ENCODE data around the gene MPP3. TPM values are rescaled to one million over a fixed set of nuclear protein-coding genes. Genes with fewer than 3 reads are reported as not detected.

The MPP3 gene
- total RNA-seq, 2 experiments from 2014 or later: not detected

DNA sequence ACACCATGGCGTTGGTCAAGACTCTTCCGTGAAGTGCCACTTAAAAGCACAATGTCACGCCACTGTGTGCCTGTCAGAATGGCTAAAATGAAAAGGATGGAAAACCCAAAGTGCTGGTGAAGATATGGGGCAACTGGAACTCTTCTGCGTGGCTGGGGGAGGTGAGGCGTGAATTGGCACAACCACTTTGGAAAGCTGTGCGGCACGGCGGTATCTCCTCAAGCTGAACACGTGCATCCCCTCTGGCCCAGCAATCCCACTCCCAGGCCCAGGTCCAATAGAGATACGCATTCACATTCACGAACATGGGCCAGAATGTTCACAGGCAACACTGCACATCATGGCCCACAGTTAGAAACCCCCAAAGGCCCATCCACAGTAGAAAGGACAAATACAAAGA is 63.1 kb downstream of the MPP3 start:
- H3K9me3 Mint-ChIP-seq: no peaks in the 10 kb centered on the region
- CTCF ChIA-PET: interaction anchor here (1.0 to 2.3 kb wide), 2 partner anchors 12 to 76 kb away, joined by 3 to 6 read pairs; no protein-coding TSS in a partner anchor
- DNase-seq: no peak
- no peak overlapping the region for H3K4me3 Mint-ChIP-seq
- POLR2A ChIA-PET: no interaction called here
- H3K36me3 Mint-ChIP-seq (ENCODE audit: low read depth): peaks cover 3% of the 10 kb centered on the region
- H3K27me3 Mint-ChIP-seq: peaks cover 3% of the 10 kb centered on the region
- H3K4me1 Mint-ChIP-seq: peaks cover 4% of the 10 kb centered on the region
- no peak overlapping the region for H3K27ac Mint-ChIP-seq

DNA sequence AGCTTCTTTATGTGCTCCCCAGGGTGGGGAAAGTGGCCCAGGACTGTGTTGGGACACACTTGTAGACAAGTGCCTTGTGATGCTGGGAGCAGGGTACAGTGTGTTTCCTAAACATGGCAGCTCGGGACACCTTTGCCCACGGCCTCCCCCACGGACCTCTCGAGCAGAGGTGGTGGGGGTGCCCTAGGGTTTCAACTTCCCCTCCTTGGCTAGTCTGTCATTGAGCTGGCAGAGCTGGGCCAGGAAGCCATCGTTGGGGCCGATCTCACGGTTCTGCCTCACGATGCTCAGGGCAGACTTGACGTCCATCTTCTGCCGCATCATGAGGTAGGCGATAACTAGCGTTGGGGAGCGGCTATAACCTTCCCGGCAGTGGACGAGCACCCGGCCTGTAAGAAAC is 63.5 kb downstream of the MPP3 start:
- H3K27me3 Mint-ChIP-seq: peaks cover 3% of the 10 kb centered on the region
- peaks cover 3% of the 10 kb centered on the region for H3K36me3 Mint-ChIP-seq (ENCODE audit: low read depth)
- ChIA-PET POLR2A (no interaction called here), CTCF (interaction anchor here (1.0 to 2.3 kb wide), 2 partner anchors 11 to 77 kb away, joined by 3 to 6 read pairs; no protein-coding TSS in a partner anchor)
- no peak overlapping the region for H3K4me3 Mint-ChIP-seq
- no peaks in the 10 kb centered on the region for H3K9me3 Mint-ChIP-seq
- H3K27ac Mint-ChIP-seq: no peak overlapping the region
- H3K4me1 Mint-ChIP-seq: peaks cover 4% of the 10 kb centered on the region
- DNase-seq: no peak

DNA sequence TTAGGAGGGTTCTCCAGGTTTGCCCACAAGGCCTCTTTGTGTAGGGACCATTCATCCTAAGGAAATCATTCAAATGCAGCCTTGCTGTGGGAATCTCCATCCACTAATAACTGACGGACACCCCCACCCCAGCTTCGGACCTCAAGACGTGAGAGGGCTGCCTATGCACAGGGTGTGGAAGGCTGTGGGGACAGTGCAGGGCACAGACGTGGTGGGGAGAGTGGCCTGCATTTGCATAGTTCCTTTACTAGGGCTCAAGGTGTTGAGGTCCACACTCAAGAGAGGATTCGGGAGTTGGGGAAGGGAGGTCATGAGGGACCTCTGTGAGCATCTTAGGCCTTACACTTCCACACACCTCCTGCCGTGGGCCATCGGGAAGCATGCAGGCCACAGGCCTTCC is 64.0 kb downstream of the MPP3 start:
- H3K27ac Mint-ChIP-seq: no peak overlapping the region
- peaks cover 3% of the 10 kb centered on the region for H3K36me3 Mint-ChIP-seq (ENCODE audit: low read depth)
- H3K4me3 Mint-ChIP-seq: no peak overlapping the region
- POLR2A ChIA-PET: no interaction called here
- H3K4me1 Mint-ChIP-seq: peaks cover 4% of the 10 kb centered on the region
- CTCF ChIA-PET: interaction anchor here (1.0 to 2.3 kb wide), 2 partner anchors 11 to 77 kb away, joined by 3 to 6 read pairs; no protein-coding TSS in a partner anchor
- DNase-seq: no peak
- peaks cover 3% of the 10 kb centered on the region for H3K27me3 Mint-ChIP-seq
- H3K9me3 Mint-ChIP-seq: no peaks in the 10 kb centered on the region

DNA sequence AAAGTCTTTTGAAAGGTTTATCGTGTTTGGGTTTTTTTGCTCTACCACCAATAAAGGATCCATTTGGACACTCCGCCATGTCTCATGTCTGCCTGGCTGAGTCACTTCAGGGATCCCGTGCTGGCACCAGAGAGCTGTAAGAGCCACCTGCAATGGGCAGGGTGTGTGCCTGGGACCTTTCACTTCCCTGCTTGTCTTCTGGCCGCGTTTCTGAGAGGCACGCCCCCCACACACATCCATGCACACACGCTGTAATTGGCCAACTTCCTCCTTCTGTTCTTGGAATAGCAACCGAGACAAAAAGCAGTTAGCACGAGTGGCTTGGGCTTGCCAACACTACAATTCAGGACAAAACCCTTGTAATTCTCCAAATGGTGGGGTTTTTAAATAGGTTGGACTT is 64.6 kb downstream of the MPP3 start:
- POLR2A ChIA-PET: no interaction called here
- H3K27me3 Mint-ChIP-seq: peaks cover 7% of the 10 kb centered on the region
- CTCF ChIA-PET: interaction anchor here (0.6 to 1.6 kb wide), 2 partner anchors 70 to 554 kb away, joined by 3 to 4 read pairs; no protein-coding TSS in a partner anchor
- no peak overlapping the region for H3K27ac Mint-ChIP-seq
- no peaks in the 10 kb centered on the region for H3K9me3 Mint-ChIP-seq
- no peaks in the 10 kb centered on the region for H3K36me3 Mint-ChIP-seq (ENCODE audit: low read depth)
- no peak for DNase-seq
- H3K4me3 Mint-ChIP-seq: no peak overlapping the region
- H3K4me1 Mint-ChIP-seq: peaks cover 2% of the 10 kb centered on the region

- ChIA-PET CTCF (interaction anchor here (0.6 to 2.9 kb wide), 9 partner anchors 12 to 553 kb away, joined by 3 to 12 read pairs (median 4); no protein-coding TSS in a partner anchor), POLR2A (no interaction called here)
- H3K36me3 Mint-ChIP-seq (ENCODE audit: low read depth): no peaks in the 10 kb centered on the region
- no peaks in the 10 kb centered on the region for H3K4me1 Mint-ChIP-seq
- H3K27ac Mint-ChIP-seq: no peak overlapping the region
- no peak overlapping the region for H3K4me3 Mint-ChIP-seq
- peaks cover 7% of the 10 kb centered on the region for H3K27me3 Mint-ChIP-seq
- no peaks in the 10 kb centered on the region for H3K9me3 Mint-ChIP-seq
- DNase-seq: no peak
Measured at GRCh38 chr17:43767713-43768059, 65.3 kb downstream of the MPP3 start.

DNA sequence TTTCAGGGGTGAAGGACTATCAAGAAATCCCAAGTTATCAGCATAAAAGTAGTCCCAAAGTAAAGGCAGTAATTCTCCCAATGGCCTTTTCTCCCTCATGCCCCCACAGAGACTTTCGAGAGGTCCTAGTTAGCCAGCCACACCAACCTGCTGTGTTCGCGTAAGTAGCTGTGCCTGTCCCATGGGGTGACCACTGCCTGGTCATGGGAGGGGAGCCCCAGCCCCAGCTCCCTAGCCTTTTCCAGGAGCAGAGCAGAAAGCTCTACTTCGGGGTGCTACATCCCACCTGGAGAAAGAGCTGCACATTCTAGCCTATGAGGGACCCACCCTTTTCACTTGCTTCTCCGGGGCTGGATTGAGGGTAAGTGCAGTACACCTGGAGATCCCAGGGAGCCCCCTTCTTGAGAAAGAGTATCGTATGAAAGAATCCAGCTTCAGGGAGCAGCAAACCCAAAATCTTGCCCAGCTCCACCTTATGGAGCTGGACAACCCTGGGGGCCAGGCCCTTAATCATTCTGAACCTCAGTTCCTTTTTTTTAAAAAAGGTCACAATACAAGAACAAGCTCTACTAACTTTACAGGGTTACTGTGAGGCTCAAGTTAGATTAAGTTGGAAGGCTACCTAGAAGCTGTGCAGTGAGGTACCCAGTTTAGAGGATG is 65.8 kb downstream of the MPP3 start:
- POLR2A ChIA-PET: no interaction called here
- no peak for DNase-seq
- Mint-ChIP-seq H3K36me3 (ENCODE audit: low read depth) (no peaks in the 10 kb centered on the region), H3K27ac (no peak overlapping the region), H3K9me3 (no peaks in the 10 kb centered on the region), H3K4me1 (no peaks in the 10 kb centered on the region), H3K4me3 (no peak overlapping the region), H3K27me3 (peaks cover 7% of the 10 kb centered on the region)
- CTCF ChIA-PET: interaction anchor here (0.9 to 2.9 kb wide), 9 partner anchors 8 to 190 kb away, joined by 3 to 12 read pairs (median 4); no protein-coding TSS in a partner anchor

DNA sequence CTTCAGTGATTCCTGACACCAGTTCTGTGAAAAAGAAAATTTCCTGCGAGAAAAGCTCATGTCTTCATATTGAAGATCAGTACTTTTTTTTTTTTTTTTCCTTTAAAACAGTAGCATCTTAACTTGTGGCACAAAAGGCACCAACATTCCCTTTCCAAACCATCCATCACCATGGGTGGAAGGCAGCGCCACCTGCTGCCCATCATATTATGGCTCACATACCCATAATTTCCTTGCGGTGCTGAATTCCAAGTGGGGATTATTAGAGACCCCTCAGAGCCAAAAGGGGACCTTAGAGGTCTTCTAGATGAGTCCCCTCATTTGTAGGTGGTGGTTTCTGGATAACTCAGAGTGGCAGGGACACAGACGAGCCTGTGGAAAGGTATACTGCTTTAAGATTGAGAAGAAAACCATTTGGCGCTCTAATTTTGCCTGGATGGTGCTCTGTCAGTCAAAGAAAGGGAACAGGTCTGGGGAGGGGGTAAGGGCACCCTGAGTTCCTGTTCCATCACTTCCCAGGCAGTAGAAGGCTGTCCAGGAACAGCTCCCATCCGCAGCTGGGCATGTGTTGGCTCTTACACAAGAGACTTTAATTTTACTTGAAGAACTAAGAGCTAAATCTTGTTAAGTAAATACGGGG is 66.4 kb downstream of the MPP3 start:
- H3K27ac Mint-ChIP-seq: no peak overlapping the region
- no peaks in the 10 kb centered on the region for H3K4me1 Mint-ChIP-seq
- no peaks in the 10 kb centered on the region for H3K9me3 Mint-ChIP-seq
- H3K36me3 Mint-ChIP-seq (ENCODE audit: low read depth): no peaks in the 10 kb centered on the region
- no peak overlapping the region for H3K4me3 Mint-ChIP-seq
- H3K27me3 Mint-ChIP-seq: peaks cover 7% of the 10 kb centered on the region
- DNase-seq: peak; percentile 57
- ChIA-PET POLR2A (no interaction called here), CTCF (interaction anchor here (0.7 to 2.9 kb wide), 13 partner anchors 8 to 190 kb away, joined by 3 to 12 read pairs (median 4); no protein-coding TSS in a partner anchor)

DNA sequence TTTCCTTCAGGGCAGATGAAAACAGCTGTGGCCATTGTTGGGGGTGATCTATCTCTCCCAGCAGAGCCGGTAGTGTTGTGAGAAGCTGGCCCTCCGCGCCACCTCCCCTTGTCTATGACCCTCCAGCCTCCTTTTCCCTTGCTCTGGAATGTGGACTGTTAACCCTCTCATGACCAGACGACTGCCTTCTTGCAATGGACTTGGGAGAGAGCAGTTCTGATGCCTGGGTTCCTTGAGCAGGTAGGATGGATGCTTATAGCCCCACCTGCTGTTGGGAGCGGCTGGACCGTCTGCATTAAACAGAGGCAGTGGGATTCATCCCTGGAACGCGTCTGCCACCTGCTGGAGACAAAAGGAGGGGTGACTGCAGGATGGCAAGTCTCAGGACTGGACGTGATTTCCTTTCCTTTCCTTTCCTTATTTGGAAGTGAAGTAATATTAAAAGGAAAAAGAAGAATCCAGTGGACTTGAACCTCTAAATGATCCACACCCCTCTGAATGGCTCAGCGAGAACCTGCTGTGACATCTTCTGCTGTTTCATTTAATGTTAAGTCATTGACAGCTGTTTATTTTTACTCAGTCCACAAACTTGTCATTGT is 72.6 kb downstream of the MPP3 start:
- peak; percentile 94 for DNase-seq
- POLR2A ChIA-PET: interaction anchor here (0.5 kb wide), 1 partner anchor 67 kb away, joined by 4 read pairs; no protein-coding TSS in a partner anchor
- peaks cover 23% of the 10 kb centered on the region for H3K27me3 Mint-ChIP-seq
- H3K4me3 Mint-ChIP-seq: no peak overlapping the region
- no peaks in the 10 kb centered on the region for H3K36me3 Mint-ChIP-seq (ENCODE audit: low read depth)
- H3K9me3 Mint-ChIP-seq: no peaks in the 10 kb centered on the region
- no peak overlapping the region for H3K27ac Mint-ChIP-seq
- CTCF ChIA-PET: interaction anchor here (0.6 to 8.9 kb wide), 13 partner anchors 11 to 1014 kb away, joined by 3 to 135 read pairs (median 4); no protein-coding TSS in a partner anchor
- peaks cover 3% of the 10 kb centered on the region for H3K4me1 Mint-ChIP-seq

GRCh38 chr17:43759836-43760235 is 73.1 kb downstream of the MPP3 start:
- CTCF ChIA-PET: interaction anchor here (0.6 to 8.9 kb wide), 8 partner anchors 10 to 184 kb away, joined by 3 to 135 read pairs (median 4); no protein-coding TSS in a partner anchor

DNA sequence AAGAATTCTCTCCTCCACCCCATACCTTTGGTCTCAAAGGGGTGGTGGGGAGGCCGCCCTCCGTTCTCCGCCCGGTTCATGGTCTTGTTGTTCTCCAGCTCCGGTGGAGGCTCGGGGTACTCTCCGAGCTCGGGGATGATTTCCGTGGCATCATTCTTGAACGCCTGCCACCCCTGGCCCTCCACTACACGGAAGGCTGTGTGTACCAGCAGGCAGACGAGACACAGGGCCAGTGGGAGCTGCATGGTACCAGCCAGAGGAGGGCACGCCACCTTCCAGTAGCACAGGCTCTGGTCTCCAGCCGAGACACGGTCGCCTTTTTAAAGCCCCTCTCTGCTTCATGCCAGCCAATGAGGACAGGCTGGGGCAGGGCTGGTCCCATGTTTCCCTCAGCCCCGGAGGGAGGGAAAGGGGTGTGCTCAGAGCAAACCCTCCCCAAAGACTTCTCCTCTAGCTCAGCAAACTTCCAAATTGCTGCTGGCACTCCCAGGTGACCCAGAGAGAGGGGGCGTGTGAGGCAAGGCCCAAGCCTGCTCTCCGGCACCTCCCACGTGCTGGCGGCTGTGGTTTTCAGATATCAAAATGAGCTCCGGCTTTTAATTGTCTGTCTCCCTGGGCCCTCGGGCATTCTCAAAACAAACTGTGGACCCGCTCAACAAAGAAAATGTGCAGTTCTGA is 74.3 kb downstream of the MPP3 start, which contains the start of gene SOST:
Gene SOST (minus strand): TSS at position 295 of the 678 bp plus-strand sequence. CDS start 50 bp downstream, at position 245.
- no peak within 1 kb of the TSS for H3K4me3 Mint-ChIP-seq
- H3K4me1 Mint-ChIP-seq: peaks cover 3% of the 10 kb centered on the region
- H3K36me3 Mint-ChIP-seq (ENCODE audit: low read depth): no peaks in the 10 kb centered on the region
- ChIA-PET CTCF (interaction anchor here (1.0 to 8.9 kb wide), 4 partner anchors 11 to 182 kb away, joined by 3 to 135 read pairs (median 8); no protein-coding TSS in a partner anchor), POLR2A (interaction anchor here (0.5 kb wide), 1 partner anchor 76 kb away, joined by 3 read pairs; no protein-coding TSS in a partner anchor)
- no peaks in the 10 kb centered on the region for H3K9me3 Mint-ChIP-seq
- no peak within 1 kb of the TSS for H3K27ac Mint-ChIP-seq
- peaks cover 28% of the 10 kb centered on the region for H3K27me3 Mint-ChIP-seq
- no peak for DNase-seq

More at GRCh38 chr17:43759836-43760235, 73.1 kb downstream of the MPP3 start:
- no peak for DNase-seq
- POLR2A ChIA-PET: no interaction called here
- Mint-ChIP-seq H3K36me3 (ENCODE audit: low read depth) (no peaks in the 10 kb centered on the region), H3K9me3 (no peaks in the 10 kb centered on the region), H3K4me3 (no peak overlapping the region), H3K27ac (no peak overlapping the region), H3K4me1 (peaks cover 3% of the 10 kb centered on the region), H3K27me3 (peaks cover 20% of the 10 kb centered on the region)

DNA sequence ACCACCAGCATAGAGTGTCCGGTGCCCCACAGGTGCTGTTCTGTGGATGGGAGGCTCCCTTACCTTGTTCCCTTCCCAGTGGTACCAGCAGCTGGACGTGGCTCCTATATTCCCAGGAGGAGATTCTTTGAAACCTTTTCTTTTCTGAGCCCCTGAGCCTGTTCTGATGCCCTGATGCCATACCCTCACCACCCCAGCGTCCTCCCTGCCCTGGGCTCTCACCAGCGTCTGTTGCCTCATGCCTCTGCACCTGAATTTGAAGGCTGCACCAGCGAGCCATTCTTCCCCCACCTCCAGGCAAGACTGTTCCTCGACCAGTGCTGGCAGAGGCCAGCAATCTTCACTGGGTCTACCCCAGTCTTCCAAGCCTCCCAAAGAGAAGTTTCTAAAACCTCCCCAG is 74.9 kb downstream of the MPP3 start:
- Mint-ChIP-seq H3K4me1 (peaks cover 7% of the 10 kb centered on the region), H3K36me3 (ENCODE audit: low read depth) (no peaks in the 10 kb centered on the region), H3K27me3 (peaks cover 33% of the 10 kb centered on the region), H3K9me3 (no peaks in the 10 kb centered on the region), H3K4me3 (no peak overlapping the region), H3K27ac (no peak overlapping the region)
- POLR2A ChIA-PET: interaction anchor here (0.5 kb wide), 1 partner anchor 76 kb away, joined by 3 read pairs; no protein-coding TSS in a partner anchor
- CTCF ChIA-PET: interaction anchor here (1.0 to 8.9 kb wide), 3 partner anchors 11 to 61 kb away, joined by 3 to 135 read pairs (median 13); no protein-coding TSS in a partner anchor
- no peak for DNase-seq

- Mint-ChIP-seq H3K27me3 (peaks cover 40% of the 10 kb centered on the region), H3K36me3 (ENCODE audit: low read depth) (no peaks in the 10 kb centered on the region), H3K9me3 (no peaks in the 10 kb centered on the region), H3K4me1 (peaks cover 8% of the 10 kb centered on the region), H3K4me3 (no peak overlapping the region), H3K27ac (no peak overlapping the region)
- POLR2A ChIA-PET: no interaction called here
- CTCF ChIA-PET: interaction anchor here (3.4 to 8.9 kb wide), 2 partner anchors 43 to 60 kb away, joined by 13 to 135 read pairs; no protein-coding TSS in a partner anchor
- DNase-seq: no peak
Measured at GRCh38 chr17:43757171-43757660, 75.7 kb downstream of the MPP3 start.

Measured in activated CD4-positive, alpha-beta T cell treated with anti-CD3 and anti-CD28 coated beads, Interleukin-2, amount 10 ng/mL, durations not matched to agents 7 days and 5 days (primary cell).